ENCODE measurements around the gene TIMP3. TPM values are rescaled to one million over a fixed set of nuclear protein-coding genes. Genes with fewer than 3 reads are reported as not detected.

Gene TIMP3
- total and polyA plus RNA-seq, 2 donors (not counting 3 experiments of a cell fraction or from before 2014, with no cell fraction given), result 0.22 to 2.0 TPM

GRCh38 chr22:32794449-32795213 is 6.9 kb upstream of the TIMP3 start:
- H3K27ac ChIP-seq (ENCODE audit: insufficient read depth, low read depth, low read length), result no peak overlapping the region
- H3K4me1 ChIP-seq (ENCODE audit: control insufficient read depth, extremely low read depth, insufficient read depth, low read length), result no peaks in the 10 kb centered on the region
- no peaks in the 10 kb centered on the region for H3K27me3 ChIP-seq (ENCODE audit: control insufficient read depth in 2 of 2, insufficient read depth in 2 of 2, low read length in 2 of 2)
- no peaks in the 10 kb centered on the region for H3K79me2 ChIP-seq (ENCODE audit: control insufficient read depth, insufficient read depth, low read length)
- no peaks in the 10 kb centered on the region for H4K20me1 ChIP-seq (replicated peaks; ENCODE audit: control insufficient read depth, extremely low read depth, insufficient read depth, low read length)
- no peak for TF ChIP-seq FOS (IDR thresholded peaks at IDR 0.05; ENCODE audit: borderline replicate concordance, insufficient read depth, low read length)
- TF ChIP-seq JUN (IDR thresholded peaks at IDR 0.05; ENCODE audit: borderline replicate concordance, insufficient read depth, insufficient read length, low read depth), result no peak
- TF ChIP-seq MAX (IDR thresholded peaks at IDR 0.05; ENCODE audit: insufficient read depth, insufficient read length), result no peak
- TF ChIP-seq CTCF (IDR thresholded peaks at IDR 0.05; ENCODE audit: extremely low read depth in 1 of 2, insufficient read depth in 1 of 2, low read depth in 1 of 2, low read length in 2 of 2), result no peak
- TF ChIP-seq EZH2 (IDR thresholded peaks at IDR 0.05; ENCODE audit: borderline replicate concordance, low read depth, low read length, severe bottlenecking), result no peak
- TF ChIP-seq POLR2A (IDR thresholded peaks at IDR 0.05; ENCODE audit: low read depth, low read length), result no peak
- TF ChIP-seq POLR2AphosphoS5 (IDR thresholded peaks at IDR 0.05; ENCODE audit: insufficient read depth, low read depth, low read length), result no peak
- H3K4me3 ChIP-seq (replicated peaks in 1 of 3; ENCODE audit: insufficient read depth in 1 of 3, low read depth in 1 of 3, low read length in 3 of 3), result no peak overlapping the region
- ChIA-PET CTCF (interaction anchor here (1.0 to 4.3 kb wide), 3 partner anchors 134 to 265 kb away, joined by 3 to 81 read pairs (median 37); no protein-coding TSS in a partner anchor), POLR2A (no interaction called here)
- DNase-seq (ENCODE audit: low read depth, low spot score) (no peak), FAIRE-seq (no peak)
- no peak overlapping the region for H3K4me2 ChIP-seq (ENCODE audit: insufficient read depth, low read length)
- no peaks in the 10 kb centered on the region for H3K9me1 ChIP-seq (replicated peaks; ENCODE audit: control insufficient read depth, extremely low read depth, insufficient read depth, low read length)
- dilution Hi-C loops (cut with MboI; ENCODE audit: extremely low pct_ligation_motif_present, low sequenced_read_pairs), result no loop called here
- H2AFZ ChIP-seq (ENCODE audit: low read depth, low read length), result no peak overlapping the region
- no peak overlapping the region for H3K9ac ChIP-seq (replicated peaks; ENCODE audit: extremely low read depth, insufficient read depth, low read length)
- no peaks in the 10 kb centered on the region for H3K9me3 ChIP-seq (replicated peaks; ENCODE audit: control insufficient read depth, insufficient read depth, low read length)
- intact Hi-C loops (cut with micrococcal nuclease), result no loop called here
- BruUV-seq (replicated peaks), result no TSS peak
- H3K36me3 ChIP-seq (ENCODE audit: control insufficient read depth in 2 of 2, extremely low read depth in 1 of 2, insufficient read depth in 2 of 2, low read length in 2 of 2), result no peaks in the 10 kb centered on the region
